Activated CD8-positive, alpha-beta memory T cell treated with anti-CD3 and anti-CD28 coated beads for 48 hours (primary cell): Measurements from ENCODE around the gene CBLB.

Experiments
- DNase-seq, 3 experiments: peaks; one replicate each; pipeline ENCODE4 v3.0.0-alpha.2; 2020; ENCODE audit warnings: low read depth in 2 of 3, low spot score in 2 of 3

Gene CBLB

DNA sequence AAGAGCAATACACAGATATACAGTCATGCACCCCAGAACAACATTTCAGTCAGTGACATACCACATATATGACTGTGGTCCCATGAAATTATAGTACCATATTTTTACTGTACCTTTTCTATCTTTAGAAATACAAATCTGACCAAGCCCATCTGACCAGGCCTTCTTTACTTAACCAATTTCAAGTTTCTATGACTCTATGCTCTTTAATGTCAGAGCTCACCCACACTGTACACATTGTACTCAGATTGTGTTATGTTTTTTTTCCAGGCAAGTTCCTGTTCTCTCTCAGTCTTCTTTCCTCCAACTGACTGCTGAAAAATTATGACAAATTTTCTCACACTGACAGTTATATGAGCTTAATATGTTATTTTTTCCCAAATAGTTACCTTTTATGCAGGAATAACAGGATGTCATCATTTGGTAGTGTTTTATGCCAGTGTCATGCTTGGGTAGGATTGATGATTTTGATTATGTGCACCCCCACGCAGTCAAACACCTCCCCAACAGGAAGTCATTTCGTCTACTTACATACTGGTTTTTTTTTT, 8.0 kb upstream of the CBLB start:
- no peak for DNase-seq

DNA sequence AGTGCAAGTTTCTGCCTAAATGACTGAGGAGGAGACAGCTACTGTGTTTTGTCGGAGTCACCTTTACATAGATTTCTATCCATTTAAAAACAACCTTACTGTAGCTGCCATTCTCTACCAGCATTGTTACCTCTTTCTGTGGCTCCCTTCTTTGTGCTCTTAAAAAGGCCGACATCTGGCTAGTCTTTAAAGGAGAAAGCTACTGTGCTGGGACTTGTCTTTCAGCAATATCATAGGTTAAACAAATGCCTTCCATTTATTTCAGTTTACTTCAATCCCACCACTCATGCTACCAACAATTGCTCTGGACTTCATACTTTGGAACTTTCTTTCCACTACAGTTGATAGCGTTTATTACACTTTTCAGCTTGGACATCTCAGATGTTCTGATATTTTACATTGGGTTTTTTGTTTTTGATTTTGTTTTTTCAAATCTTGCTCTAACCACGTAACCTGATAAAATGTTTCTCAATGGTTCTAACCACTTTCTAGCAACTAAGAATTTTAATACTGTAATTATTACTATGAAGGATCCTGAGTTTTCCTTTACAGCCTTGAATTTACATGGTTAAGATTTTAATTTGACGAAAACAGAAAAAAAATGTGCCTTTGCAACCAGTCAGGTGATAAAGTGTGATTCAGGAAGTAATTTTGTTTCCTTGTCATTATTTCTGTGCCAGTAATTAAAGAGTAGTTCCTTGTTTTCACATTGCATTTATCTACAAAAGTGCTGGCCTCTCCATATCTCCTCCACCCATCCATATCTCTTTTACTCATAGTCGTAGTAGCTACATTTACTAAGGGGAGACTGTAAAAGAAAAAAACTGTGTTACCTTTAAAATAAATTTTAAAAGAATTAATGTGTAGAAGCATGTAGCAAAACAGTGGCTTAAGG, 1.3 kb upstream of the CBLB start:
- DNase-seq = no peak

DNA sequence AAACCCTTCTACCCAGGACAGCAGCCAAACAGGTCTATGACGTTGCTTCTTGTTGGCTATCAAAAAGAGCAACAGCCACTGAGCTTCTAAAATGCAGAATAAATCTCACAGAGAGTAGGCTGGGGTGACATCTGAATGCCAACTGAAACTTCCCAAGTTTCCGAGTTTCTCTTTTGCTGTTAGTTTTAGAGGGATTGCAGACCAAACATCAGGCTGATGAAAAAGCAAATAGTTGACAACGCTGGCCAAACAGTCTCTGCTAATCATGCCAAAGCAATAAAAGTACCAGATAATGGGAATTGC, 670 bp upstream of the CBLB start:
- no peak for DNase-seq

DNA sequence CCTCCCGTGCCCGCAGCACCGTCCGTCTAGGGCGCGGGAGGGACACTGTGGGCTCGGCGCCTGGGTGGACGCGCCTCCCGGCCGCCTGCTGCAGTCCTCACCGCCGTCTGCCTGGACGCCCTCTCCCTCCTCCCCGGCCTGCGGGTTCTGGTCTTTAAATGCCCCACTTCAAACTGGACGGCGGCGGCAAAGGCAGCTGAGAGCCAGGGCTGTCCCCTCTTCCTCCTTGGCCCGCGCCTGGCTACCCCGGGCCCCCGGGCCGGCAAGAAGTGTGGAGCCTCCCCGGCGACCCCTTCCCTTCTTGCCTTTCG, 426 bp downstream of the CBLB start:
- no peak for DNase-seq

DNA sequence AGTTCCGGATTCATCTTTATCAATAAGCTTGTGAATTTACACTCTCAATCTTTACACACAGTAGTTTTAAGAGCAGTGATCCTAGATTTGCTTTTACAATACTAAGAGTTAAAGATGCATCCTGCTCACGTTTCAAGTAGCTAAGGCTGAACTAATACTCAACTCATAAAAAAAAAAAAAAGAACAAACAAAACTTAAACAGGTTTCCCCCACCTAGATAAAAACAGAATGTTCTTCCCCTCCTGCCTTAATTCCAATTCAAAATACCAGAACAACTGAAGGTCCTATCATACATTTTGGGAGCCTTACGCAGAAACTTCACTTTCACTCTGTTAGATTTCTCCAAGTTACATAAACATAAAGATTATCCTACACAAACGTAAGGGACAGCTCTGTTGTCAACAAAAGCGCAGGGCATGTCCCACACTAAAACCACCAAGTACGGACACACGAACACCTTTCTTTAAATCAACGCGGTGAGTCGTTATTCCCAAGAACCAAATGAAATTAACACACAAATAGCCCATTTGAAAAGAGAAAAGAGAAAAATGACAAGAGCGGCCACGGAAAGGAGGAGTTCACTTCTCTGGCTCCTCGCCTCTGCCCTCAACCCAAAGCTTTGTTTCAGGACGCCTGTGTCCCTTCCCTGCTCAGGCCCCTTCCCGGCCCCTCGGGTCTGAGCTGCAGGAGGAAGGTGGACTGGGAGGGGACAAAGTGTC, 941 bp downstream of the CBLB start:
- no peak for DNase-seq

DNA sequence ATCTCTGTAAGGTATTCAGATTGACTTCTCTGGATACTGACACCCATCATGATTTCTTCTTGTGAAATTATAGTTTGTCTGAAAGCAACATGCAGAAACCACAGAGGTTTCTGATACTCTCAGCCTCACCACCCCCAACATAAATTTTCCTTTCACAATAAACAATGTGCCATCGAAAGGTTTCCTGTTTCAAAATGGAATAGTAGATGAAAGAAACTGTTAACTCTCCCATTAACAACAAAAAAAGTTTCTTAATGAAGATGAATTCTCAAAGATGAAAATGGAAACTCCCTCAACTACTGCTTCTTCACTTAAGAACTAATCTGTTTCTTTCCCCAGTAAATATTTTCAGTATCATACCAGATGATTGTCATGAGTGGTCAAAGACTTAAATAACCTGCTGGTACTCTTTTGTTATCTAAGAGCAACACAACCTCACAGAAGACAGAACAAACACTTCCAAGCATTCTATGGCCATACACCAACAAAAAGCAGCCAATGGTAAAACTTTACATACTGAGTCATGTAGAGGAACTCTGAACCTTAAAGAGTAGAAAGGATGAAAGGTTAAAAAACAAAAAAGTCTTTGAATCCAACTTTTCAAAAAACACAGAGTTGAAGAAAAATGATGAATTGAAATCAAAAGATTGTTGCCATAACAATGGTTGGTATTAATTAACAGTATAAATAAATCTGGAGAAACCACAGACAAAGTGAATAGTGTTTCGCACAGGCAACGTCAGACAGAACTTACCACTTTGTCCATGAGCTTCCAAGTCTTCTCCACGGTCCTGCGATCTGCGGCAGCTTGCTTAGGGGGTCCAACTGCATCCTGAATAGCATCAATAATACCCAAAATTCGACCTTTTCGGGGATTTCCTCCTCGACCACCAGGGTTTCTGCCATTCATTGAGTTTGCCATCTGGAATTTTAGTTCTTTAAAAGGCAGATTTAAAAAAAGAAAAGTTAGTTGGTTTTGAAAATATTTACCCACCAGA, 1.9 kb downstream of the CBLB start:
- no peak for DNase-seq

DNA sequence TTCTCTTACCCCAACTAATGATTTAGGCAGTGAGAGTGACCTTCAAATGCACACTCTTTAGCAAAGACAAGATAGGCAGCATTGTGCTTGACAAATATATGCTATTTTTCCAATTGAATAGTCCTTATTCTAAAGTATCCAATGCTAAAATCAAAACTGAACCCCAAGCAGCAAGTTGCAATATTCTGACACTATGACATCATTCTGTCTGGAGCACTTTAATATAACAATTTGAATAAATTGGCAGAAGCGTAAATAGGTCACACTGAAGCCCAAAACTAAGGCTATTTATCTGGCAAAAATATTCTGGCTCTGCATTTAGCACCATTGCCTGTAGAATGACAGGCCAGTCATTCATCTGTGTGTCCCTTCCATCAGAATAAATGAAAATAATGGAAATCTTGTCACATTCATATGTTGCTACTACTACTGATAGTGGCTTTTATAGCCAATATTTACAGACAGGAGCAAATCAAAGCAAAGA, 2.9 kb downstream of the CBLB start:
- no peak for DNase-seq

DNA sequence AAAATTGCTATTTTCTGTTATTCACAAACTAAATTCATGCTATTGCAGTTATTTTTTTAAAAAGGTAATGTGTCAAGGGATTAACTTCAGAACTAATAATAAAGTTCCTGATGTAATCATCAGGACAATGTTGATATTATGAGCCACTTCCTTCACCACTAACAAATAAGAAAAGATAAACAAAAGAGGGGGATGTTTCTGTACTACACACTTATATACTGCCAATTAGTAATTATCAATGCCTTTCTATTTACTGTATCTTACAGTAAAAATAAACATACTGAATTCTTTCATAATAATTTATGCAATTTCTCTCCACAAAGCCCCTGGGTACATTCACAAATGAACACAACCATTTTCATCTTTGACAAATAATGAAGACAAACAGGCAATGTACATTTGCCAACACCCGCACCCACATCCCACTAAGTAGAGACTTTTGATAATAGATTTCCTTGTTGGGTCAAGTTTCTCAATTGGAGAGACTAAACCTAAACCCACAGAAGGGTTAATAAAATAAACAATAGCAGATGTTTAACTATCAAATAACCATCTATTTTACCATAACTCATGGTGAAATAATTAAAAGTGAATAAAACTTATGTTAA, 3.7 kb downstream of the CBLB start:
- no peak for DNase-seq

DNA sequence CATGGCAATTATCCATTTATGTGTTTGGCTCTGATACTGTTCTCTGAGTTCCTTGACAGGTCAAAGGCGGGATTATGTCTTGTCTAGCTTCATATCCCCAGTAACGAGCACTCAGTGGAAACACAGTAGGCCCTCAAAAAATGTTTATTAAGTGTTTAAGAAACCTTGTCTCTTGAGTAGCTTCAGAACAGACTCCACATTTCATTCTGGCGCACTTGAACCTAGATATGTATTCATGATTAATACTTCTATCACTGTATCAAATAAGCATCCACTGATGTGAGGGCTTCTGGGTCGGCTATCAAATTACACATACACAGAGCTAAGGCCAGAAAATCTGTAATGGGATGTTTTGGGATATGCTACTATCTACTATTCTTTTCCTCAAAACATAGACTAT, 4.6 kb downstream of the CBLB start:
- no peak for DNase-seq

DNA sequence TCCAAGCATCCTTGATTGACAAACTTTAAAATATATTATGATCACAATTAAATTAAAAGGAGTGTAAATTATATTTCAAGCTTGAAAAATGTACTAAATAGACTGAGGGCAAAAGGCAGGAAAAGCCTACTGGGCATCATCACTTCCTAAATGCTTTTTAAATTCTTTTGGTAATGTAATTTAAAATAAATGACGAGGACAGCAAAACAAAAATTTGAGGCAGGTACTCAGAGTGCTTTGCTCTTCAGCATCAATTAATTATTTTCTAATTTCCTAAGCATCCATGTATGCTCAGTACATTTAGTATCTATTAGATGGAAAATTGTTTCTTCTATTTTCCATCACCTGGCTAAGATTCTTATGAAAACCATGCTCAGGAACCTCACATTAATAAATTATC, 5.2 kb downstream of the CBLB start:
- DNase-seq = no peak

DNA sequence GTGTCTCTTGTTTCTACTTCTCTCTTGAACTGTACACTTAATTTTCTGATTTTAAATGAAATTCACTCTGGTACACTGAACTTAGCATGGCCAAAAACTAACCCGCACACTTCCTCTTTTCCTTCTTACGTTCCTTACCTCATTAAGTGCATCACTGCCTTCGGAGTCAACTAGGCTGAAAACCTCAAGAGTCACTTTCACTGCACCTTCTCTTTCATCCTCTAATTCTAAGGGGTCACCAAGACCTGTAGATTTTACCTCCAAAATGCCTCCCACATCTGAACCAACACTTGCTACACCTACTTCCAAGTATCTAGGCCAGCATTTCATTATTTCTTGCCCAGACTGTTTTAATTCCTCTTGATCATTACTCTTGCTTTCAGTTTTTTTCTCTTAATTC, 6.6 kb downstream of the CBLB start:
- no peak for DNase-seq

DNA sequence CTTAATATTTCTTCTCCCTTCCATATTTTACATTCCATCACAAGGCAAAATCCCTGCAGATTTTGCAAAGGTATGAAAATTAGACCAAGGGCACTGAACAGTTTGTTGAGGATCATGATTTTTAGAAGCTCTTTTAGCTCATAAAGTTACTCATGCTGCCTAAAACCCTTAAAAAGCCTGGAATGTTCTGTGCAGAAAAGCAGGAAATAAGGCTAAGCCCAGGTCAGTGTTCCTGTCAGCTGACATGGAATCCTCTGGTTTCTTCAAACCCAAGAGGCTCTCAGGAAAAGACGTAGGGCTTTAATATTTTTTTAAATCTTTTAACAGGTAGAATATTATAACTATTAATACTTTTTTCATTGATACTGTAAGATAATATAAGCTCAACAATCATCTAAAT, 8.2 kb downstream of the CBLB start:
- no peak for DNase-seq

DNA sequence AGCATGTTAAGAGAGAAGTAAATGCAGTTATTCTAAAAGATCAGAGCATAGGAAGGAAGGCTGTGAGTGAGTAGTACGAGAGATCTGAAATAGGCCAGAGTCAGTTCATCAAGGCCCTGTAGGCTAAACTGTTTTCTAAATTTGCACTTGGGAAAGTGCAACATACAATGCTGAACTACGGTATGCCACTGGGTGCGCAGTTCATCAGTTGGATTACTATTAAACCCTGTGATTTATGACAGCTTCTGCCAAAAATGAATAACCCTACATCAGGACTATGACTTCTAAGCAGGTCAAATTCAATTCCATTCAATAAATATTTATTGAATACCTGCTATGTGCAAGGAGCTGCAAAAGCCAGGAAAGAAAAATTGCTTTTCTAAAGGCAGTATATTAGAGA, 10.8 kb downstream of the CBLB start:
- DNase-seq = no peak

DNA sequence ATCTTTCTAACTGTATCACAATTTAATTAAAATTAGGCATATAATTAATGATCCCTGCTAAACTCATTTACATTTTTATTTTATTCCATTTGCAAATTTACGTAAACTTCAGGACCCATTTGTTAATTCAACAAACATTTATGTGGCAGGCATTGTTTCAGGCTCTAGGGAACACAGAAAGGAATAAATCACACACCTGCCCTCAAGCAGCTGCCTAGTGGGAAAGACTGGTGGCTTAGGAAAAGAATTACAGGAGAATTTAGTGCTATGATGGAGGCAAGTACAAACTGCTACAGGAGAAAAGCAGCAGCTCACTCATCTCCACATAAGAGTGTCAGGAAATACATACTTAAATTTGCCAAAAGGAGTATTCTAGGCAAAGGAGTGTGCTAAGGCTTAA, 11.2 kb downstream of the CBLB start:
- no peak for DNase-seq

DNA sequence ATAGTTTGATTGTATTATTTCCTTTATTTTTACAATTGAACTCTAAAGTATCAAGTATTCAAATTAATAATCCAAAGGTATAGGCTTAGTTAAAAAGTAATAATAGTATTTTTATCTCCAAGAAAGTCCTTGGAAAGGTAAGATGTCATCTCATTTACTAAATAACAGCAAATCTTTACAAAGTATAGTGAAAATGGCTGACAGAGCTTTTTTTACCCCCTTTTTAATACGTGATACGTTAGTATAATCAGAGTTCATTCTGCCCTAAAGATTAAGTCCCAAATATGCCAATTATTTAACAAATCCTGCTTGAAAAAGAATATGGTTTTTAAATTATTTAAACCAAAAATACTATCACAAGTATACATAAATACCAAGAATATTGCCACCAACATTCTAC, 12.2 kb downstream of the CBLB start:
- DNase-seq = no peak

DNA sequence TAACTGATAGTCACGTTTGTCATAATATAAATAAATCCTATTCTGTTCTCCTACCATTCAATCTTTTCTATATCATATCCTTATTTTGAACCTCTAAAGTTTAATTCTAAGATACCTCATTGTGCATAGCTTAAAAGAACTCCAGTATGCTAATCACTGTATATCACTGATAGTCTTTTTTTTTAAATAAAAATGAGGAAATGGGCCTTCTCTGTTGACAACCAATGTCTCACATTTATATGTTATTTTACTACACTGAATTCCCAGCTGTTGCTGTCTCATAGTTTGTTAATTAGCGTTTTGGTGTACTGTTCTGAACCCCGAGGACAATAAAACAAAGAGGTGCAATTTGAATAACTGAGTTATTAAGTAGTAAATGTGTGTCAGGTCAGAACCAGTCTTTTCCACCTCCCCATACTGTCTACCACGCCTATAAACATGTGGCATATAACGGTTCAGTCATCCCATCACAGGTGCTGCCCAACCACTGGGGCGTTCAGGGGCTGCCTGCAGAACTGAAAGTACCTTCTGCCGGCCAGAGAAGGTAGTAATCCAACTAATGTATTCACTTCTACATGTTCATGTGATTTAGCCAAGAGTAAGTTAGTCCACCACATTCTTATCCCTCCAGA, 14.9 kb downstream of the CBLB start:
- no peak for DNase-seq

DNA sequence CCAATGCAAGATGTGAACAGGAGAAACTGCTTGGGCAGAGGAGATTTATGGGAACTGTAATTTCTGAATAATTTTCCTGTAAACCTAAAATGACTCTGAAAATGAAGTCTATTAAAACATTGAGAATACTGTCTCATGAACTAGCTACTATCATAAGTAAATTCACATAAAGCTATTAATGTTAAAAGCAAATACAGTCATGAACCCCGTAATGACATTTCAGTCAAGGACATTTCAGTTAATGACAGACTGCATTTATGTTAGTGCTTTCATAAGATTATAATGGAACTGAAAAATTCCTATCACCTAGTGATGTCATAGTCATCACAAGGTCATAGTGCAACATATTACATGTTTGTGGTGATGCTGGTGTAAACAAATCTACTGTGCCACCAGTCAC, 17.2 kb downstream of the CBLB start:
- no peak for DNase-seq

DNA sequence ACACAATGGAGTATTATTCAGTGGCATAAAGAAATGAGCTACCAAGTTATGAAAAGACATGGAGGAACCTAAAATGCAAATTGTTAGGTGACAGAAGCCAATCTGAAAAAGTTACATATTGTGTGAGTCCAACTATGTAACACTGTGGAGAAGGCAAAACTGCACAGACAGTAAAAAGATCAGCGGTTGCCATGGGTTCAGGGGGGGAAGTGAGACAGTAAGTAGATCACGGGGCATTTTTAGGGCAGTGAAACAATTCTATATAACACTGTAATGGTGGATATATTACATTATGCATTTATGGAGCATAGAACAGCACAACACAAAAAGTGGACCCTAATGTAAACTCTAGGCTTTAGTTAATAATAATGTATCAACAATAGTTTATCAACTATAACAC, 17.6 kb downstream of the CBLB start:
- DNase-seq = no peak

DNA sequence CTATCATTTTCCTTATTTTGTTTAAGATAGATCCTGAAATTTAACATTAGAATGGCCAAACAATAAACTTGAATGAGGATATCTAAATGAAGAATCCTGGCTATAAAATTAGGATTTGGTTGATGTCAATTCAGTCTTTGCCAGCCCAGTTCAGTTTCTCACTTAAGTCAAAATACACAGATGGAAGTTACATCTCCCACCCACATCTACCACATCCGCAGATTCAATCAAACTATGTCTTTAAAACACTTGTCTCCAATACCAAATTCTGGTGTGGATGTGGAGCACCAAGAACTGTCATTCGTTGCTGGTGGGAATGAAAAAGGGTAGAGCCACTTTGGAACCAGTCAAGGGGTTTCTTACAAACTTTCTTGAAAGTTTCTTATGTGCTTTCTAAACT, 18.2 kb downstream of the CBLB start:
- DNase-seq = no peak

DNA sequence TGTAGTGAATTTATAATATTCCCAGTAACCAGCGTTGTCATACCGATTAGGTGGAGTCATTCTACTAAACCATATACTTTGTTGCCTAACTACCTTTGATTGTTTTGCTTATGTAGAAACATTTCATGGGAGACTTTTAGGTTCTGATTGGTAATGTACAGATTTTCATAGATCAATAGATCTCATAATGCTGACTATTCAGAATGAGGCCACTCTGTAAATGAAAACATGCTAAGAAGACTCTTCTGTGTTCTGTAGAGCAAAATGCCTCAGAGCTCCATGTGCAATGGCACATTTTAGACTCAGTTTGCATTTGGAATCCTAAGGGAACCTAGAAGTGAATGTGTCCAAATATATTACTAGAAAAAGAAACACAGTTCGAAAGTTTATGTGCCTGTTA, 20.0 kb downstream of the CBLB start:
- DNase-seq = no peak

DNA sequence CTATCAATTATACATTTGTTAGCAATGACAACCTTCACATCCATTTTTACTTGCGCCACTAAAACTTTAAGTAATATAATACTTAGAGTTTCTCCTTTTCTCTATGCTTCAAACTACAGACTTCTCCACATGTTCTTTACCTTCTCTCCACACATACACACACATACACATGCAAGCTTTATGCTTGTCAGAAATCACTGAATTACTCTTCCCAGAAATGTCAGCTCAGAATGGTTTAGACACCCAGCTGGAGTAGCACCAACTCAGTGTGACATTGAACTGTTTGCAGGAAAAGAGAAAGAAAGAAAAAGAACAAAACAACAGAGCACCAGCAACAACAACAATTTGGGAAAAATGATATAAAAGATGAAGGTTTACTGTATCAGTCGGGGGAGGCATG, 20.9 kb downstream of the CBLB start:
- no peak for DNase-seq
